ENCODE results near the gene NTN3.

GRCh38 chr16:2426941-2427361, 44.1 kb upstream of the NTN3 start:
- TF ChIP-seq CTCF (IDR thresholded peaks at IDR 0.05) (no peak), POLR2A (IDR thresholded peaks at IDR 0.05) (no peak)
